ENCODE measurements around the gene PCP2. TPM values are rescaled to one million over a fixed set of nuclear protein-coding genes. Genes with fewer than 3 reads are reported as not detected.

PCP2 gene
- polyA plus RNA-seq, 2 of the 4 experiments (the other 2 are of a cell fraction), result 0.19 TPM; not detected in 1

GRCh38 chr19:7680606-7681339 is 47.3 kb upstream of the PCP2 start, which contains the start of gene TRAPPC5:
Gene TRAPPC5, plus strand, starts transcription at chr19:7680833. Its CDS starts 1,421 bp downstream, at chr19:7682254.
- CTCF ChIA-PET, result interaction anchor here (0.6 to 3.2 kb wide), 51 partner anchors 8 to 585 kb away, joined by 3 to 45 read pairs (median 4); partner anchors contain the start of genes CD209, PET100, RETN and STXBP2
- DNase-seq (ENCODE audit: low read depth in 1 of 2, low spot score in 1 of 2) (peak; percentile 39 to 75), FAIRE-seq (no peak)

GRCh38 chr19:7679771-7680605 is 46.5 kb upstream of the PCP2 start:
- DNase-seq (ENCODE audit: low read depth in 1 of 2, low spot score in 1 of 2), result no peak
- CTCF ChIA-PET, result interaction anchor here (0.6 to 3.2 kb wide), 32 partner anchors 9 to 581 kb away, joined by 3 to 45 read pairs (median 4); partner anchors contain the start of genes CD209 and RETN
- ATAC-seq, result no peak; a peak in 3 of 6 replicates
- TF ChIP-seq ZC3H11A (IDR thresholded peaks at IDR 0.05) (no peak), EP300 (IDR thresholded peaks at IDR 0.05) (no peak), HDAC2 (IDR thresholded peaks at IDR 0.05) (no peak), USF2 (IDR thresholded peaks at IDR 0.05) (no peak), ZSCAN20 (CRISPR knock-in tag; IDR thresholded peaks at IDR 0.05) (no peak), RNF2 (IDR thresholded peaks at IDR 0.05; ENCODE audit: borderline replicate concordance, low read depth) (no peak), JUN (IDR thresholded peaks at IDR 0.05) (no peak), HOXA7 (CRISPR knock-in tag; IDR thresholded peaks at IDR 0.05) (no peak), MAFK (IDR thresholded peaks at IDR 0.05; ENCODE audit: partially characterized antibody) (no peak), POLR2AphosphoS2 (conservative IDR thresholded peaks at IDR 0.05; ENCODE audit: low read length) (no peak)
- peak overlapping the region; percentile 100 for H3K4me2 ChIP-seq
- peak overlapping the region; percentile 99 for H3K27ac ChIP-seq
- peak overlapping the region; percentile 99 for H3K4me3 ChIP-seq
- FAIRE-seq, result no peak
- WGBS (ENCODE audit: missing lambda C conversion rate), result 45% methylated on average over 17 of the region's 22 CpGs
- peaks cover 10% of the 10 kb centered on the region; the same call in 2 of the 3 replicates for H3K4me1 ChIP-seq
- POLR2A ChIA-PET, result interaction anchor here (1.0 to 2.0 kb wide), 2 partner anchors 112 to 120 kb away, joined by 3 to 5 read pairs; no protein-coding TSS in a partner anchor
- H3K9me3 ChIP-seq, result no peaks in the 10 kb centered on the region

More at GRCh38 chr19:7680606-7681339, 47.3 kb upstream of the PCP2 start, which contains the start of gene TRAPPC5:
- WGBS (ENCODE audit: missing lambda C conversion rate), result 0% methylated on average over 6 of the region's 79 CpGs
- no peaks in the 10 kb centered on the region for H3K9me3 ChIP-seq
- TF ChIP-seq, protein P1, sequence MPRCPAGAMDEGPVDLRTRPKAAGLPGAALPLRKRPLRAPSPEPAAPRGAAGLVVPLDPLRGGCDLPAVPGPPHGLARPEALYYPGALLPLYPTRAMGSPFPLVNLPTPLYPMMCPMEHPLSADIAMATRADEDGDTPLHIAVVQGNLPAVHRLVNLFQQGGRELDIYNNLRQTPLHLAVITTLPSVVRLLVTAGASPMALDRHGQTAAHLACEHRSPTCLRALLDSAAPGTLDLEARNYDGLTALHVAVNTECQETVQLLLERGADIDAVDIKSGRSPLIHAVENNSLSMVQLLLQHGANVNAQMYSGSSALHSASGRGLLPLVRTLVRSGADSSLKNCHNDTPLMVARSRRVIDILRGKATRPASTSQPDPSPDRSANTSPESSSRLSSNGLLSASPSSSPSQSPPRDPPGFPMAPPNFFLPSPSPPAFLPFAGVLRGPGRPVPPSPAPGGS (IDR thresholded peaks at IDR 0.05), result 0 out of 3 replicates have a peak, but pooled peaks have one; percentile 35
- TF ChIP-seq CTCF (IDR thresholded peaks at IDR 0.05) (peak; percentile 88), JUN (IDR thresholded peaks at IDR 0.05) (peak in 1 of 2 experiments; percentile 57; a peak in 1 of 5 replicates), SMC3 (IDR thresholded peaks at IDR 0.05) (peak; percentile 76), RAD21 (conservative IDR thresholded peaks at IDR 0.05 in 1 of 2, IDR thresholded peaks at IDR 0.05 in 1 of 2) (peak; percentile 68 to 89), POLR2A (IDR thresholded peaks at IDR 0.05; ENCODE audit: low read length) (peak; percentile 61), JUNB (IDR thresholded peaks at IDR 0.05) (no peak), HOXB13 (CRISPR knock-in tag; IDR thresholded peaks at IDR 0.05; ENCODE audit: low read depth) (no peak), MAX (IDR thresholded peaks at IDR 0.05) (0 out of 2 replicates have a peak, but pooled peaks have one; percentile 49), ZFP36 (IDR thresholded peaks at IDR 0.05; ENCODE audit: borderline replicate concordance, partially characterized antibody) (no peak)
- H3K4me3 ChIP-seq, result peak within 1 kb of the TSS; percentile 99
- H3K4me1 ChIP-seq, result peaks cover 10% of the 10 kb centered on the region; the same call in 2 of the 3 replicates
- POLR2A ChIA-PET, result interaction anchor here (1.0 to 2.0 kb wide), 2 partner anchors 112 to 119 kb away, joined by 3 to 5 read pairs; no protein-coding TSS in a partner anchor
- H3K27ac ChIP-seq, result peak within 1 kb of the TSS; percentile 99
- ATAC-seq, result peak; percentile 70 to 83
- peak within 1 kb of the TSS; percentile 100 for H3K4me2 ChIP-seq

Data from A549 (cell line).